Measurements from ENCODE around the gene PIAS4.

Gene PIAS4

GRCh38 chr19:4023600-4024398 is 16.3 kb downstream of the PIAS4 start:
- DNase-seq = no peak

GRCh38 chr19:4025317-4025716 is 17.8 kb downstream of the PIAS4 start:
- DNase-seq = no peak

- no peak for DNase-seq
Measured at GRCh38 chr19:4027146-4027545, 19.6 kb downstream of the PIAS4 start.

GRCh38 chr19:4028334-4029246 is 21.1 kb downstream of the PIAS4 start:
- no peak for DNase-seq

- no peak for DNase-seq
Measured at GRCh38 chr19:4029247-4029614, 21.7 kb downstream of the PIAS4 start.

- no peak for DNase-seq
Measured at GRCh38 chr19:4030552-4030951, 23.0 kb downstream of the PIAS4 start.

GRCh38 chr19:4030981-4031380 is 23.4 kb downstream of the PIAS4 start:
- DNase-seq = no peak

- no peak for DNase-seq
Measured at GRCh38 chr19:4031420-4031819, 23.9 kb downstream of the PIAS4 start.

GRCh38 chr19:4032436-4032835 is 24.9 kb downstream of the PIAS4 start:
- DNase-seq = no peak

GRCh38 chr19:4033028-4033956 is 25.8 kb downstream of the PIAS4 start:
- DNase-seq = no peak

GRCh38 chr19:4034048-4035017 is 26.8 kb downstream of the PIAS4 start:
- no peak for DNase-seq

GRCh38 chr19:4035018-4035566 is 27.6 kb downstream of the PIAS4 start:
- no peak for DNase-seq

- DNase-seq = no peak
Measured at GRCh38 chr19:4035582-4035981, 28.0 kb downstream of the PIAS4 start.

- no peak for DNase-seq
Measured at GRCh38 chr19:4036576-4037300, 29.2 kb downstream of the PIAS4 start.

- no peak for DNase-seq
Measured at GRCh38 chr19:4037301-4037949, 29.9 kb downstream of the PIAS4 start.

GRCh38 chr19:4038057-4038456 is 30.5 kb downstream of the PIAS4 start:
- DNase-seq = no peak

- no peak for DNase-seq
Measured at GRCh38 chr19:4038661-4039423, 31.3 kb downstream of the PIAS4 start.

- no peak for DNase-seq
Measured at GRCh38 chr19:4042064-4042730, 34.7 kb downstream of the PIAS4 start.

- no peak for DNase-seq
Measured at GRCh38 chr19:4042731-4043082, 35.2 kb downstream of the PIAS4 start.

Measured in NCI-H187 treated with DMSO at 0.1 percent for 48 hours (cell line).